HG03135 (cell line): ENCODE results near the gene MSI2.
"Not testable (repeated sequence)": the region's sequence is repeated elsewhere in the genome, so short reads cannot be mapped to it uniquely, and the experiment has no call there.

Source experiments
- ATAC-seq: cut with Tn5 transposase; IDR thresholded peaks from one replicate; pipeline ENCODE4 v1.9.1; 2021; ENCODE audit warnings: mild to moderate bottlenecking, moderate library complexity; ENCODE audit not compliant: unreplicated experiment

The MSI2 gene

DNA sequence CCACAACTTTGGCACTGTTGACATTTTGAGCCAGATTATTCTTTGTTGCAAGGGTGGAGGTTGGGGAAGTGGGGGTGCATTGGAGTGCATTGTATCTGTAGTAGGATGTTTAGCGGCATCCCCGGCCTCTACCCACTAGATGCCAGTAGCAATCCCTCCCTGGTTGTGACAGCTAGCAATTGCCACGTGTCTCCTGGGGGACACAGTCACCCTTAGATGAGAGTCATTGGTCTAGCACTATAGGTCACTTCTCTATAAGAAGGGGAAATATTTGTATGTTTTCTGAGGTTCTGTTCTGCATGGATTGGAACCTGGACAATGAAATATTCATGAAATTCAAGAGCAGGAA, 32.4 kb downstream of the MSI2 start:
- ATAC-seq = no peak

DNA sequence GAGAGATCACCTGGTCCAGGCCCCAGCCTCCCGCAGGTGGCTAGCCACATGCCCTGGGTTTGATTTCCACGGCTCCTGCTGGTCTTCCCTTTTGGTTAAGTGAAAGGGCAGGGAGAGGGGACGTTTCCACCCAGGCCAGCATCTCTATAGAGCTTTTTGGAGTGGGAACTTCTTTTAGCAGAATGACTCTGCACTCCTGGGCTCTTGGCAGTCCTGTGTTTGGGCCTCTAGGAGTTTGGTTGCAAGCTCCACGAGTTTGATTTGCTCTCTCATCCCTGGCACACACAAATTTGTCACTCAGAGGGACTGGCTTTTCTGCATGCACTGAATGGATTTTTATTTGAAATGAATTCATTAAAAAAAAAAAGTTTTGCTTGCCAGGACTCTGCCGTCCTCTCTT, 32.8 kb downstream of the MSI2 start:
- no peak for ATAC-seq

DNA sequence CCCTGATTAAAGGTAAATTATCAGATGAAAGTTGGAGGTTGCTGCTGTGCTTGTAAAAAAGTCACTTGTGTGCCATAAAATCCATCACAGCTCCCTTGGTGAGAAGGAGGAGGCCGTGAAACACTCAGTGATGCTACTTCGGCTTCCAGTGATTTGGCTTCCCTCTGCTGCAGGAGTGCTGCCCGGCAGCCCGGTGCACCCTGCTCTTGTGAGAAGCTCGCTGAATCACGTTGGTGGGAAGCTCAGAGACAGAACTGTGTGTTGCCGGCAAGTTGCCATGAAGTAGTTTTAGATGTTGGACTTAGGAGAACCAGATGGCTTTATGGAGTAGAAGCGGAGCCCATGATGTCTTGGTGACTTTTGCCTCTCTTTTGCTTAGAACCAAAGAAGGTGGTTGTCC, 33.3 kb downstream of the MSI2 start:
- no peak for ATAC-seq

DNA sequence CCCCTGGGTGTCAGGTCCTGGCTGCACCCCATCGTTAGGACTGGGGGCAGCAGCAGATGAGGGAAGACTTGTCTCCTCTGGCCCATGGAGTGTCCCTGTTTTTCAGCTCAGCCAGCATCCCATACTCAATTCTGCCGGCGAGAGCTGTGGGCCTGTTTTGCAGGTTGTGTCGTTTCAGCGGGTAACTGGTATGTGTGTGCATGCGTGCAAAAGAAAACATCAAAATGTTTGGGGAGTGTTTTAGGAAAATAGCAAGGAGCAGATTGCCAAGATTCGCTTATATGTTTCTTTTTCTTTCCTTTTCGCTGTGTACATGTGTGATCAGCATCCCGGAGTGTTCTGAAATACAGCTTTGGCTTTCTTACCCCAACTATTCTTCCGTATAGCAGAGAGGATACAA, 34.7 kb downstream of the MSI2 start:
- ATAC-seq = no peak

DNA sequence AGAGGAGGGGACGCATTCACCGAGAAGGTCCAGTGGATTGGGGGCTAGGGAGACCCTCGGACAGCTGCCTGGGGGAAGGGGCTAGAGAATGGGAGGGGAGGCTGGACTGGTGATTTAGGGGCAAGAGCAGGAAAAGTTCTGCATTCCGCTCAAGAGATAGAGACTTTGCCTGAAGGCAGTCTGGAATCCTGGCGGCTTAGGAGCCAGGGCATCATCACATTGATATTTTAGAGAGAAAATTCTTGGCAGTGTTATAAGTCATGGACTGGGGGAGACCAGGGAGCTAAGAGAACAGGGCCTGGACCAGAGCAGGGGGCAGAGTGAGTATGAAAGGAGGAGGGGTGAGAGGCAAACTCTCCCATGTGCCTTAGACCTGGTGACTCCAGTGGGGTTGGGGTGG, 35.8 kb downstream of the MSI2 start:
- no peak for ATAC-seq

DNA sequence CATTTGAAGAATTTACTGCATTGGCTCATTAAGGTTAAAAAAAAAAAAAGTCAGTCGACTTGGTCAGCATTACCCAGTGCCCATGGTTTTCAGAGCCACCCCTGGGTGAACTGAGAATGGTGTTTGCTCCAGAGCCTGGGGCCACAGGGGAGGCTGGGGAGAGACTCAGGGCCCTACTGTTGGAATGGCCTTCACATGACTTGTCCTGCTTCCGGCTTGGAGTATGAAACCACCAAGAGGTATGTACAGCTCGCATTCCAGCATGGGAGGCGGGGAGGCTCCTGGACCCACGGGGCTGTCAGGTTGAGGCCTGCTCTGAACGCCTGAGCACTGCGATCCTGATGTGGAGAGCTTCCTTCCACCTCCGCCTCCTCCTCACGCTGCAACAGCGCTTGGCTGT, 36.8 kb downstream of the MSI2 start:
- no peak for ATAC-seq

DNA sequence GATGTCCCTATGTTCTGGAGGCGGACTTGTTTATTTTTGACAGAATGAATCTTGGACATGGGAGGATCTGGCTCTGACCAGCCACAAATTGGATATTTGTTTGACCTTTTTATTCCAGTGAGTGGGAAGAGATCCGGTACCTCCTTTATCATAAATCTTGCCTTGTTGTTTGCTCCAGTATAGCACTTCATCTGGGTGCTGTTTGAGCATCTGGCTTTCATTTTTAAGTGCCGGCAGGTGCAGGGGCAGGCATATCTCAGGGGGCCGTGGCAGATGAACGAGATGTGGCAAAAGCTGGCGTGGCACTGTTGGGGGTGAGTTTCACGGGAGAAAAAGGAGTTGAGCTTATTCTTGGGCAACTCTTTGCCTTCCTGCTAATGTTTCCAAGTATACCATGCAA, 37.8 kb downstream of the MSI2 start:
- ATAC-seq = no peak

DNA sequence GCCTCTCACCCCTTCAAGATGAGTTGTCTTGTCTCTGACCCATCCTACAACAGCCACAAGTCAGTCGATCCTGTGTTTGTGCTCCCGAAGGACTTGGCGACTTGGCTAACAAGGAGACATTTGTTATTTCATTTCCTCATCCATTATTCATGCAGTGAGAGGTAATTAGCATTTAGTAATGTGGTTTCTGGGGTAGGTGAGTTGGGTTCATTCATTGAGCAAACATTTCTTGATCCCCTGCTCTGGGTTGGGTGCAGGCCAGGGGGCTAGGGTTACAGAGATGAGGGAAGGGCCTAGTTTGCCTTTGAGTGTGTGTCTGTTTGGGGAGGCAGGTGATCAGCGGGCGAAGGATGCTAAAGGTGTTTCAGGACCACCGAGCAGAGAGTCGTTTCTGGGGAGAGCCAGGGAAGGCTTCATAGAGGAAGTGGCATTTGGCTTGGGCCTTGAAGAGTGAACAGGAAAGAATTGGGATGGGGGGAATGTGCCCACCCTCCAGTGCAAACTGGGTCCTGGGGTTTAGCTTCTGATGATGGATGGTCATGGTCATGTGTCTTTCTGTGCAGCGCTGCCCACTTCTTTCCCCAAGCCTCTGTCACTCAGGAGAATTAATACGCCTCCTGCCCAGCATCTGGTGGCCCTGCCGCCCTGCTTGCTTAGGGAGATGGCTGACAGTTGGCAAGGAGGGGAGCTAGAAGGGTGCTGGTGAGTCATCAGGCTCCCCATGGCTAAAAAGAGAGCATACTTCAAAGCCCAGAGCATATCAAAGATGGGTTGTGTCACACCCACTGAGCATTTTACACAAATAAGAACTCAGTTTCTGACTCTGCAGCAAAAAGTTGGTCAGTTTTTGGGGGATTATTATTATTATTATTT, 38.5 kb downstream of the MSI2 start:
- ATAC-seq = no peak

DNA sequence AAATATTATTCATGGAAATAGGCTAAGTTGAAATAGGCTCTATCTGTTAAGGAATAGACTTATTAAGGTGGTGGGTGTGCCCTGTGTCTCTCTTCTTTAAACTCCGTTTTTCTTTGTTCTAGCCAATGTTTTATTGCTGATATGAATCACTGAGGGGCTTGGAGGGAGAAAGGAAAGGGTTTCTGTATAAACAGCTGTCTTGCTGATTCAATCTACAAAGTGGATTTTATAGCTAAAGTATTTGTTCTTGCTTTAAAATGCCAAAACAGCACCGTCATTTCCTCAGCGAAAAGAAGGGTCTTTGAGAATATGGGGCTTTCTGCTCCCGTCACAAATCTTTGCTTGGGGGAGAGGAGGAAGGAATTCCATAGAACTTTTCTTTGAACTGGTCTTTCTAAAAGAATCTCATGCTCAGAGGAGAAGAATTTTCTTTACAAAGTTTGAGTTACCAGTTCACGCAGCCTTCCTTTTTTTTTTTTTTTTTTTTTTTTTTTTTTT, 39.3 kb downstream of the MSI2 start:
- ATAC-seq = no peak

DNA sequence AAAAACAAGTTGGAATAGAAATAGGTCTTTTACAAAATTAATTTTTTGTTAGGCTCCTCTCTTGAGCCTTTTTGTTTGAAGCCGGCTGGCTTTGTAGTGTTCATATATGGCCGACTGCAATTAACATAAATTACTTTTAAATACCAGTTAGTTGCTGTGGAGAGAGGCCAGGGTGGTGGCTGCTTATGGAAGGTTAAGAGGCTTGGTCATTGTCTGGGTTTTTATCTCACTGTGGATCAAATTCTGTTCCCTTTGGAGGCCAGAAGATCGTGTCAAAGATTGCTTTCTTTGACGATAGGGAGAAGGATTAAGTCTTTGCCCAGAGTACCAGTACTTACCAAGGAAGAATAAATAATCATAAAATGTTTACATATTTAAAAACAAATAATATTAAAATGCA, 39.9 kb downstream of the MSI2 start:
- ATAC-seq = no peak

DNA sequence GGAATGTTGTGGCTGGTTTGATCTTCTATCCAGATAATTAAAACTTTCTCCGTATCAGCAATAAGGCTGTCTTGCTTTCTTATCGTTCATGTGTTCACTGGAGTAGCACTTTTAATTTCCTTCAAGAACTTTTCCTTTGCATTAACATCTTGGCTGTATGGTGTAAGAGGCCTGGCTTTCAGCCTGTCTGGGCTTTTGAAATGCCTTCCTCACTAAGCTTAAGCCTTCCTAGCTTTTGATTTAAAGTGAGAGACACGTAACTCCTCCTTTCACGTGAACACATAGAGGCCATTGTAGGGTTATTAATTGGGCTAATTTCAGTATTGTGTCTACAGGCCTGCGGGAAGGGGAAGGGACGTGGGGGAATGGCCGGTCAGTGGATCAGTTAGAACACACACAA, 42.9 kb downstream of the MSI2 start:
- no peak for ATAC-seq

DNA sequence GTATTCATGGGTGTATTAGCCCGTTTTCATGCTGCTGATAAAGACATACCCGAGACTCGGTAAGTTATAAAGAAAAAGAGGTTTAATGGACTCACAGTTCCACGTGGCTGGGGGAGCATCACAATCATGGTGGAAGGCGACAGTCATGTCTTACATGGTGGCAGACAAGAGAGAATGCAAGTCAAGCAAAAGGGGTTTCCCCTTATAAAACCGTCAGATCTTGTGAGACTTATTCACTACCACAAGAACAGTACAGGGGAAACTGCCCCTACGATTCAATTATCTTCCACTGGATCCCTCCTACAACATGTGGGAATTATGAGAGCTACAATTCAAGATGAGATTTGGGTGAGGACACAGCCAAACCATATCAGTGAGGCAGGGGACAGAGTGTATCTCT, 44.3 kb downstream of the MSI2 start:
- ATAC-seq = not testable (repeated sequence)

DNA sequence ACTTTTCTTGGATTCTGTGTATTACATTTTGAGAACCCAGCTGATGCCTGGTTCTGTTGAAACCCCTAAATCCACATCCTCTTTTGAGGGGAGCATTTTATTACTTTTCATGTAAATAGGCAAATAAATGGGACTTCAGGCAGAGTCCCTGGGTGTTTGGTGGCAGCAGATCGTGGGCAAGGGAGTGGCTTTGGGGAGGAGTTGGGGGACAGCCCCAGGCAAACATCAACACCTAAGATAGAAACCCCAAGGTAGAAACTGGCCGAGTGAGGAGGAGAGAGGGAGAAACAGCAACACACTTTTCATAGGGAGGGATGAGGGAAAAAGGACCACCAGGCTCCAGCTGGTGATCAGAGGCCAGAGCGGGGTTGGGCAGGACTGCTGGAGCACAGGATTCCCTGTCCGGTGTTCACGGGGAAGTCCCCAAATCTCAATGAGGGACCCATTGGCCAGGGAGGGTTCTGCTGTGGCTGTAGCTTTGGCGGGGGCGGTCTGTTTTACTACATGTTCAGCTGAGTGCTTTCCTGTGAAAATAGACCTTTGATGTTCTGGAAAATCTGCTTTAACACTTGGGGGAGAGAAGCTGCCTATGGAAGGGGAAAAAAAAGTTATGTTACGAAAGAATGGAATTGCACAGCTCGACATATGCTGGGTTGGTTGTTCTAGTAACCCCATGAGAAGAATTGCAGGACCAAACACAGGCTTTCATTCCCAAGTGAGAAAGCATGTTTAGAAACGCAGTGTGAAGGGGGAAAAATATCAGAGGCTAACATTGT, 46.6 kb downstream of the MSI2 start:
- ATAC-seq = no peak

DNA sequence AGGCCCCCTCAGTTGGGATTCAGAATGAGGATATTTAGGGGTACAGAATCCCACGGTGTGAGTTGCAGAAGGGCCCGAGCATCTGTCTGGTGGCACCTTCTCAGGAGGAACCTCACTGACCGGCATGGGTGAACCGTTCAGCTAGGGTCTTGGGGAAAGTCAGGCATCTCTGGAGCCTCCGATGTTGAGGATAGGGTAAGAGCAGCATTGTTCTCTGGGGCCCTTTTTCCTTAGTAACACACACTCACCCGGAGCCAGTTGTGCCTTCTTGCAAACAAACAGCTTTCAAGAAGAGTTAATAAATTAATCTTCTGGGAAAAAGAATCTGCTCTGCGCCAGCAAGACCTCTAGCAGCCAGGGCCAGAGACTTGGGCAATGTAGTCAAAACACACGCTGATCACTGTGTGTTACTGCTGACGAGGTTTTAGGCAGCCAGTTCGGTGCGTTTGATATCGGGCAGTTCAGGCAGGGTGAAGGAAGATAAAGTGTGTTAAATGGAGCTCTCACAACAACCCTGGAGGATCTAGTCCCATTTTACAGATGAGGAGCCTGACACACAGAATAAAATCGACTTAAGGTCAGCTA, 48.9 kb downstream of the MSI2 start:
- no peak for ATAC-seq

DNA sequence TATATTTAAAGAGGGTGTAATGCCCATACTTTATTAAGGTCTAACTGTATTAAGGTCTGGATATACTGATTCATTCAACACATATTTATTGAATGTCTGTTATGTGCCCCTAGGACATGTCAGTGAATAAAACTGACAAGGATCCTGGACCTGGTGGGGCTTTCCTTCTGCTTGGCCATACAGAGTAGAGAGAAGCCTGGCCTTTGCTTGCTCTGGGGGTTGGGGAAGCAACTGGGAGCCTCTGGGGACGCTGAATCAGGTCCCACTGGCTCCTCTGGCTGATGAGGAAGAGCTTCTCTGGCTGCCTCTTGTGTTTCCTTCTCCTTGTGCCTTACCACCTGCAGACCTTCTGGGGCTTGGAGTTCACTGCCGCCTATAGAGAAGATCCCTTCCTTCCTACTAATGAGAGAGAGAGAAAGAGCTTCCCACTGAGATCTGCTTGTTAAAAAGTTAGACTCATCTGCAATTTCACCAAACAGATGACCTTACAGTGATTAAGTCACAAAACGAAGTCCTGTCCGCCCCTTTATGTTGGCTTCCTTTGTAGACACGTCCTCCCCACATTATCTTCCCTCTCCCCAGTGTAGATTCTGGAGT, 49.7 kb downstream of the MSI2 start:
- ATAC-seq = no peak

DNA sequence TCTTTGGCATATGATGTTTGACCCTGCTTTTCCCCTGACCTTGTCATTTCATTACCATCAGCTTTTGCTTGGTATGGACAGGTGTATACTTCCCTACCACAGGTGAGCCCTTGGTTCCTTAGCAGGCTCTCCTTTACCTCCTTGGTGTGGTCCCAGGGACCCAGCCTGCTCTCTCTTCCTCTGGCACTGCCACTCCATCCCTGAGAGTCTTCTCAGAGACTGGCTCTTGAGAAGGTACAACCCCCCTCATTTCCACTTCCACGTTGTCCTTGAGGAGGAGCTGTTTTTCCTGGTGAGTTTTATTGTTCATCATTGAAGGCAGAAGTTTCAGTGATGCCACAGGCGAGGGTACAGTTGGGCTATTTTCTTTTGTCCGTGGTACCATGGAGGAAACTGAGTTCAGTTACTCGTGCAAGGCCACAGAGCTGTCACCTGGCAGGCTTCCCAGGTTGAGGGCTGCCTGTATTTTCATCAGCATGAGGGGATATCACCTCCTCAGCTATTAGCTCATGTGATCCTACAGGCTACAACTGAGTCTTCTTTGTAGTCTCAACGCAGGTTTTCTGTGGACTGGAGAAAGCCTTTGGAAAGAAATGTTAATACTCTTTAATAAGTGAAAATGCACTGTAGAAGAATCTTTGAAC, 52.3 kb downstream of the MSI2 start:
- no peak for ATAC-seq

DNA sequence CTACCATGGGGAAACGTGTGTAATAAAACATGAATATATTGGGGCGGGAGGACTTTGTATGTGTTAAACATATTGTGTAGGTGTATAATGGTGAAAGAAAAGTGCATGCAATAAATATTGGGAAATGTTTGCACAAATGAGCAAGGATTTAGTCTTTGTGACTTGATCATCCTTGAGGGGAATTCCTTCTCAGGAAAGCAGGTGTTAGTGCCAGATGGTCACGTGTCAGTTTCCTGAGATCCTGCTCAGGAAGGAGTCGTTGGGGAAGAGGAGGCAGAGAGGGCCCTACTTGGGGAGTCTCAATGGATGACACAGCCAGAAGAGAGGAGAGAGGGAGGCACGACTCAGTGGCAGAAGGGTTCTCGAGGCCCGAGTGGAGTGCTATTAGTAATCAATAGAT, 53.2 kb downstream of the MSI2 start:
- no peak for ATAC-seq

DNA sequence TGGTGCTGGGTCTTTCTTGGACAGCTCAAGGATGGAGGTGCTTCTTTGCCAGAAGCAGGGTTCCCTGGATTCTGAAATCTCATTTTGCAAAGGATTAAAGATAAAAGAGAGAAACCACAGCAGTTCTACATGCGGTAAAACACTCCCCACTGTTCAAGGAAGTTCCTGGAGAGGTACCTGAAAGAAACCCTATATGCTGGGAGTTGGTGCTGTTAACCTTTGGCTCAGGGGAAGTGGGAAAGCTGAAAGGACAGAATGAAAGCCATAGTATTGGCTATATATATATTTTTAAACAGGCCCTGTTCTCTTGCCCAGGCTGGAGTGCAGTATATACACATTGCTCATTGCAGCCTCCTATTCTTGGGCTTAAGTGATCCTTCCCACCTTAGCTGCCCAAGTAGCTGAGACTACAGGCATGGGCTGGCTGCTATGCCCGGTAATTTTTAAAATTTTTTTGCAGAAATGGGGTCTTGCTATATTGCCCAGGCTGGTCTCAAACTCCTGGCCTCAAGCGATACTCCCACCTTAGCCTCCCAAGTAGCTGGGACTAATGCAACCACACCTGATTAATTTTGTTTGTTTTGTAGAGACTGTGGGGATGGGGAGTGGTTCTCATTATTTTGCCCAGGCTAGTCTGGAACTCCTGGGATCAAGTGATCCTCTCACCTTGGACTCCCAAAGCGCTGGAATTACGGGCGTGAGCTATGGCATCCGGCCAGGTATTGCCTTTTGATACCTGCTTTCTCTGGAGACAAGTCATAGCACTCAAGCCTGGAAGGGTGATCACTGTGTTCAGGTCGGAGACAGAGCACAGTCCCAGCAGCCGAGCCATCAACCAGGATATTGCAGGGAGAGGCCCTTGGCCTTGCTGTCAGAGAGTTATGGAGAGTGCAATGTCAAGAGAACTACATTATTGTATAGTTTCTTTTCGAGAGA, 55.2 kb downstream of the MSI2 start:
- no peak for ATAC-seq

DNA sequence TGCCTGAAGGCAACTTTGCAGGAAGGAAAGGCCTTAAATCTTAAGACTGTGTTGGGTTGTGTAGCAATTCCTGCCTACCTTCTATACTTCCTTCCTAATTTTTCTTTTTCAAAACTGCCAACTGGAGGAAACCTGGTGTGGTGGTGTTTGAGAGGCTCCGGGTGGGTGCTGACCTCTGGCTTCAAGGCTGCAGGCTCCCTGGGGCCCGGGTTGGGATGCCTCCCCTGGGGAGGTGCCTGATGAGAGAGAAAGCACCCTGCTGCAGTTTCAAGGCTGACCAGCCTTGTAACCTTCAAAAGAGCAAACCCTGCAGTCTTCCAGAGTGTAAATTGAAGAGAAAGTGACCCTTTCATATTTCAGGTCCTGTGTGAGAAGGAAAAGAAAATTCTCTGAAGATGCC, 55.9 kb downstream of the MSI2 start:
- no peak for ATAC-seq
